GM18873 (cell line): Measurements from ENCODE around the gene CTPS1.

Experiments
- ATAC-seq: cut with Tn5 transposase; IDR thresholded peaks from one replicate; pipeline ENCODE4 v1.9.1; 2021; ENCODE audit warnings: mild to moderate bottlenecking, moderate library complexity, moderate number of reproducible peaks; ENCODE audit not compliant: unreplicated experiment, low FRiP score

CTPS1 gene

DNA sequence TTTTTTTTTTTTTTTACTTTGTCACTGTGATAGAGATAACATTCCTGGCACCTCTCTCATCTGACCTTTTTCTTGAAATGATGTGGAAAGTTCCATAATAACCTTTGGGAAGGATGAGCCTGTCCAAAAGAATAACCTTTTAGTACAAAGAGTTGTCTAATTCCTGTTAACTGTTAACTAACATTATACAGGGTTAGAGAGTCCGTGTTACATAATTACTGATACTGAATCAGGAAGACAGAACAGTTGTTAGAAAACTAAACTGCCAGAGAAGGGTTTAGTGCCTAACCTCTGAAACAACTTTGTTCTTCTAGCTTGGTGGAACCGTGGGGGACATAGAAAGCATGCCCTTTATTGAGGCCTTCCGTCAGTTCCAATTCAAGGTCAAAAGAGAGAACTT is 8.8 kb downstream of the CTPS1 start:
- no peak for ATAC-seq

DNA sequence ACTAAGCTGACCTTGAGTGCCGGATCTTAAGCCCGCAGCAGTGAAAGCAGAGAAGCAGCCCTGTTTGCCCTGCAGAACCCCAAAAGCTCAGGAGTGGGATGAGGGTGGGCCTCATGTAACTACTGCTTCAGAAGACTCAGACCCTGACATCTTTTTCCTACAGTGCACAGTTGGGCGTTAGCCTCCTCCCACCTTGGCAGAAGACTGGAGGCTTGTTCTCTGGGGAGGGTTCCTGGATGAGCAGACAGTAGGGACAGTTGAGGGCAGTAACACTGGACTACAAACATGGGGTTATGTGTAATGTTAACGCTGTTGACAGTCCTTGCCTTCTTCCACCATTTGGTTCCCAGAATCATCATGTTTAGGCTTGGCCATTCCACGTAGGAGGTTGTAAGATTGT is 9.6 kb downstream of the CTPS1 start:
- no peak for ATAC-seq

DNA sequence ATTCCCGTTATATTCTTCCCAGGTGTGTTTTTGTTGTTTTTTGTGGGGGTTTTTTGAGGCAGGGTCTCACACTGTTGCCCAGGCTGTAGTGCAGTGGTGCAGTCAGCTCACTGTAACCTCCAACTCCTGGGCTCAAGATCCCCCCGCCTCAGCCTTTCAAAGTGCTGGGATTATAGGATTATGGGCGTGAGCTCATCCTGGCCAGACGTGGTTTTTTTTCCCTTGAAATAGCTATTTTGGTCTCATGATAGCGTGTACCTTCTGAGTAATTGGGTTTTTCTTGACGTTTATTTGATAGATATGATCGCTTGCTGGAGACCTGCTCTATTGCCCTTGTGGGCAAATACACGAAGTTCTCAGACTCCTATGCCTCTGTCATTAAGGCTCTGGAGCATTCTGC is 17.6 kb downstream of the CTPS1 start:
- no peak for ATAC-seq

DNA sequence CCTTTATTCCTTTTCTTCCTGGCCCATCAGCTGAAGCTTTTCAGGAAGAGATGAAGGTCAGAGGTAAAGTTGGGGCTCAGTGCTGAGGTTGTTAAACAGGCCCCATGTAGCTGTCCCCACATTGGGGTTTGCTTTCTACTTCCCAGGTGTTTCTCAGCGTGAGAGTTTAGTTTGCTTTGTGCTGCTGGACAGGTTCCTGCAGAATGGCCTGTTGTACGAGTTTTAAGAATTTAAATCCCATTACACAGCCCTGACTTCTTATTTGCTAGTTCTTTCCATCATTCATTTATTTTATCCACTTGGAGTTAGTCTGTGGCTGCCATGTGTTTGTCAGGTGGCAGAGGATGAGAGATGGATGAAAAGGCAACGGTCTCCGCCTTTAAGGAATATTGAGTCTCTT is 19.2 kb downstream of the CTPS1 start:
- no peak for ATAC-seq

DNA sequence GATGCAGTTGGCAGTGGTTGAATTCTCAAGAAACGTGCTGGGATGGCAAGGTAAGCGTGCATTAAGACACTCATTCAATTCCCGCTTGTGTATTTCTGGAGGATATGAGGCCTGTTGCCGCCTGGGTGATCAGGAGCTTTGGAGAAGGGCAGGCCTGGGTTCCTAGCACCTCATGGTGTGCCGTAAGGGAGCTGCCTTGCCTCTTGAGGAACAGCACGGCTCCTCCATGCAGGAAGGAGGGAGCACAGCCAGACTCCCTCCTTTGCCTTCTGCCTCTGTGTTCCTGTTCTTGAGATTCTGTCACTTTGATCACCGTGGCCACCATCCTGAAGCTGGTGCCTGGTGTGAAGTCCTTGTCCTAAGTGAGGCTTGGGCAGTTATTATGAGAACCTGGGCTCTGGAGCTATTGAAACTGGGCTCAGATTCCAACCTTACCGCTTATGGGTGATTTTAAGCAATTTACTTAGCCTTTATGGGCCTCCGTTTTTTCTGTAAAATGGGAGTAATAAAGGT is 23.7 kb downstream of the CTPS1 start:
- ATAC-seq = no peak

DNA sequence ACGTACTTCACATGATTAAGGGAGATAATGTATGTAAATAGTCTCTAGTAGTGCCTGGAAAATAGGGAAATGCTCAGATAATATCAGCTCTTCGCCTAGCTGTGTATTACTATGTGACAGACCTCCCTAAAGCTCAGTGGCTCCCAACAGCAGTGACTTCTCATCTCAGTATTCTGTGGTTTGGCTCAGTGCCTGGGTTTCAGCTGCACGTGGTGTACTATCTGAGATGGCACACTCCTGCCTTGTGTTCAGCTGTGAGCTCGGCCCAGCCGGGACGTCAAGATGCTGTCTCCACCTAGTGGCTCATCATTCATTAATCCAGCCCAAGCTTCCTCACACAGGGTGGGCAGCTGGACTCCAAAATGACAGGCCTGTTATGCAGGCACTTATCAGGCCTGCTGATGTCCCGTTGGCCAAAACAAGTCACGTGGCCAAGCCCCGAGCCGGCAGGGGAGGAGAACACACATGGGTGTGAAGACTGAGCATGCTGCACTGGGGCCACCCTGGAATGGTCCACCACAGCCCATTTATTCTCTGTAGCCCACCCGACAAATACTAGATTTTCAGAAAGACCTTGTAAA is 24.2 kb downstream of the CTPS1 start:
- ATAC-seq = peak; percentile 74

DNA sequence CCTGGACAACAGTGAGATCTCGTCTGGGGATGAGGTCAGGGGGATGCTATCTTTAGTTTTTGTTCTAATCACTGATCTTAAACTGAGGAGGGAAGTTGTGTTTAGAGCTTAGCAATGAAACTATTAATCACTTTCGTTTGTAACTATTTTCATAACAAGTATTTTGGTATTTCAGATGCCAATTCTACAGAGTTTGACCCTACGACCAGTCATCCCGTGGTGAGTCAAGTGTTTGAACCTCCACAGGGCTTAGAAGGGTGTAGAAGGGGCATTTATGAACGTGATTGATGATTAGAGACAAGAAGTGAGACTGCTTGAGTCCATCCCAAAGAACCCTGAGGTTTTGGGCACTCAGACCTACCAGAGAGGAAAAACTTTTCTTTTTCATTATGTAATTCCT is 26.4 kb downstream of the CTPS1 start:
- no peak for ATAC-seq

DNA sequence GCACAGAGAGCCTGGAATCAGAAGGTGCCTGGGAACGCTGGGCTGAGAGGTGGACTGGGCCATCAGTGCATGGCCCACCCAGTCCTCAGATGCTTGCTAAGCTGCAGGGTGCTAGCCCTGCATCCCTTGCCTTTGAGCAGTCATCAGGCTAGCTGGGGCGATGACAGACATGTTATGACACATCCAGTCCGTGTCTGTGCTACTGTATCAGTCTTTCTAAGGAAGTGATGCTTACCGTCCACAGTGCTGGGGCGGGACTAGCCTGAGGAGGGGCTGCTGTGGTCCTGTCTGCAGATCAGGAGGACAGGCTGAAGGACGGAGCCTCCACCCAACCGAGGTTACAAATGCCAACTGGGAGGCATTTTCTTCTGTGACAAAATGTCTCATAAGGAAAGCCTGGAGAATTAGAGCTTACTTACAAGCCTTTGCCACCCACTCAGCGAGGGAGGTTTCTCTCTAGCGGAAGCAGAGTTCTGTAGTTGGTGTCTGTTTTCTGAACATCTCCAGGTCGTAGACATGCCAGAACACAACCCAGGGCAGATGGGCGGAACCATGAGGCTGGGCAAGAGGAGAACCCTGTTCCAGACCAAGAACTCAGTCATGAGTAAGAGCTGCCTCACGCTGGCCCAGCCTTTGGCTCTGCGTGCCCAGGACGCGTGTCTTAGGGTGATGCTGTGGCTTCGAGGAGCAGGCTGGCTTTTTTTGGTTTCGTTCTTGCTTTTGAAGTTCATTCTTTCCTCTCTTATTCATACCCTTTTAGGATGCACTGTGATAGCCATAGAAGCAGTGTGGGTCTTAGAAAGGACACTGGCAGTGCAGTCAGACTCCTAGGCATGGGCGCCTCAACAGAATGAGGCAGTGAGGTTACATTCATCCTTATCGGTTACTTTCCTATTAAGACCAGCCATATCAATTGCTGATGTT is 27.7 kb downstream of the CTPS1 start:
- ATAC-seq = no peak

DNA sequence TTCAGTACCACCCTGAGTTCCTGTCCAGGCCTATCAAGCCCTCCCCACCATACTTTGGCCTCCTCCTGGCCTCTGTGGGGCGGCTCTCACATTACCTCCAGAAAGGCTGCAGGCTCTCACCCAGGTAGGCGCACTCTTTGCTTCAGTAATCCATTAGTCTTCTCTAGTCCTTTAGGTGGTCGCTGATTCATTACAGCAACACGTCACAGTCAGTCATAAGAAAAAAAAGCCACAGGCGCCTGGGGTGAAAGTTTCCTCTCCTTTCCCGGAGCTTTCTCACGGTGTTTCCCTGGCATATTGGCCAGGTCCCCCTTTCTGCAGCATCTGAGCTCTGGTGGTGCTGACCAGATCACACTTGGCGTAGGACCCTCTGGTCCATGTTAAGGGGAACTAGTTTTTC is 30.0 kb downstream of the CTPS1 start:
- no peak for ATAC-seq

DNA sequence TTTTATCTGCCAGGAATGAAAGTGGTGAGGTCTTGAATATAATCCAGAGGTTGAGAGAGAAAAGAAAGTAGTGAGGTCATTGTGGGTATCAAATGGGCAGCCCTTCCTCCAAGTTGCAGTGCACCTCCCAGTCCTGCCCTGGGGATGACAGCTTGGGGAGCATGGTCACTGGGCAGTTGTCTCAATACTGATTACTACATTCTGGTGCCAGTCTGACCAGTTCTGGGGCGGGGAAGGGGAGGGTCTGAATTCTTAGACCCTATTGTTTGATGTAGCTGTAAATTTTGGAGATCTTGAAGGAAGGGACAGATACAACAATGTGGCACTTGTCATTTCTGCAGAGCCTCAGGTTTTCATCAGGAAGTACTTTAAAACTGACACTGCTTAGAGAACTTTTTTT is 30.8 kb downstream of the CTPS1 start:
- no peak for ATAC-seq

DNA sequence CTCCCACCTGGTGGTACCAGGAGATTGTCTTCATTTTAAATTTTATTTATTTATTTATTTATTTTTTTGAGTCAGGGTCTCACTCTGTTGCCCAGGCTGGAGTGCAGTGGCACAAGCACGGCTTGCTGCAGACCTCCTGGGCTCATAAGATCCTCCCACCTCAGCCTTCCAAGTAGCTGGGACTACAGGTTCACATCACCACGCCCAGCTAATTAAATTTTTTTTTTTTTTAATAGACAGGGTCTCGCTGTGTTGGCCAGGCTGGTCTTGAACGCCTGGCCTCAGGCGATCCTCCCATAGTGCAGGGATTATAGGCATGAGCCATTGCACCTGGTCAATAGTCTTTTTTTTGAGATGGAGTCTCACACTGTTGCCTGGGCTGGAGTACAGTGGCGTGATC is 33.5 kb downstream of the CTPS1 start:
- ATAC-seq = no peak

DNA sequence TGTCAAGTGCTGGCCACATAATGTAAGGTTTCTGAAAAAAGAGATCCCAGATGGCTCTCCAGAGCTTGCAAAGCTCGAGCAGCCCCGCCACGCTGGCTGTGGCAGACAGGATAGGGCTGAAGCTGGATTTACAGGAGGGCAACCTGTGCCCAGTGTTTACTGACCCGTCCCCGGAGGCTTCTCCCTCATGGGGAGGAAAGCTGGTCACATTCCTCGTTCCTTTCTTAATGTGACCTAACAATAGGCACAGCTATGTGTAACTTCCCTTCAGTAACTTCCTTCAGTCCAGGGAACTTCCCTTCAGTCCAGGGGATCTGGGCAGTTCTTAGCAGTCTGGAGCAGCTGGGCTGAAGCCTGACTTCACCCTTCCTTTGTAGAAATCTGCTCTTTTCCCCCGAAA is 34.3 kb downstream of the CTPS1 start:
- ATAC-seq = no peak

DNA sequence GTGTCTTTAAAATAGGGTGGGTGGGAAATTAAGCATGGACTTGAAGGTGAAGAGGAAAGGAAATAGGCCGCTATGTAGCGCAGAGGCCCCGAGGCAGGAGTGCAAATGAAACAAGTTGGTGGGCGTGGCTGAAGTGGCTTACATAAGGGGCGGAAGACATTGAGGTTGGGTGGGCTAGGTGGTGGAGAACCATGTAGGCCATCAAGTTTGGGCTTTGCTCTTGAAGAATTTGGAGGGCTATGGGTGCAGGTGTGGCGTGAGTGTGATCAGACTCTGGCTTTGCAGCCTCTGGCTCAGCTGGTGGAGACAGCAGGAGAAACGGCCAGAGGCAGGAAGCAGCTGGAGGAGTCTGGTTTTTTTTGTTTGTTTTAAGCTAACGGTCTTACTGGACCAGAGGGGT is 35.4 kb downstream of the CTPS1 start:
- ATAC-seq = no peak

DNA sequence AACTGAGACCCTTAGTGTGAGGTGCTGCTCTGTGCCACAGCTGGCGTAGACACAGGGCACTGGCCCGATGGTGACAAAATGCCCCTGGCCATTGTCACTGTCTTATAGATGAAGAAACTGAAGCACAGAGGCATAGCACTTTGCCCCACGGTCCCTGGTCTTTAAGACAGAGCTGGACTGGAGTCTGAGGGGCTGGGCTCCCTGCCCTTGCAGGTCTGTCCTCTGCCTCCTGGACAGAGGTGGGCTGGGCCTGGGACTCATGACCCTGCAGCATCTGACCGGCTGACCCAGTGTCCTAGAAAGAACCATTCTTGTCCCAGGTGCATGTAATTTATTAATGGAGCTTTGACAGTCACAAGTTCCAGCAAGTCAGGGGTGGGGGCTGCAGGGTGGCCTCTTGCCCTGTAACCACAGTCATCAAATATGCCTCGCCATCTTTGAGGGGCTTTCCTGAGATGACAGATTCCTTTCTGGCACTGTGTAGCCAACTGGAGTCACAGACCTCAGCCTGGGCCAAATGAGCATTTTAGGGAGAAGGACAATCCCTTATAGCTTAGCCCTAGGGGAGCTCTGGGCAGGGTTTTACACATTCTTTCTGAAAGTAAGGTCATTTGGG is 35.9 kb downstream of the CTPS1 start:
- no peak for ATAC-seq

DNA sequence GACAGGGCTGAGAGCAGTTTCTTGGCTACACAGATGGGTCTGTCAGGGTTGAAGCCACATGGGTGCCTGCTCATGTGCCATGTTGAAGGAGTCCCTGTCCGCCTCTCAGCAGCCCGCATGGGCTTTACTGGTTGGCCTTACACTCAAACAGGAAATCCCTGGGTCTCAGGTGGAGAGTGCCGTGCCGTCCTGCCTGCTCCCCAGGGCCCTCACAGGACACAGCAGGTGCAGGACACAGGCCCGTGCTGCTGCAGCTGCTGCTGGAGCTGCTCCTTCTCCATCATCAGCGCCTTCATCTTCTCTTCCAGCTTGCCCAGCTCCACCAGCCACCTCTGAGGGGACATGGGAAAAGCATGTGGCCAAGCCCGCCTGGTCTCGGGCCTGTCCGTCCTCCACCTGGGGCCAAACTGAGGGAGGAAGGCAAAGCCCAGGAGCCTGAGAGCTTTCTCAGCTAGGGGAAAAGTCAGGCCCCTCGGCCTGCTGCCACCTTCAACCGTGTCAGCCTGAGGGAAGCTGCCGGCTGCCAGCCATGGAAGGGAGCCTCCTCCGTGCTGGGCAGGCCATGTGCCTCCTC is 36.5 kb downstream of the CTPS1 start:
- no peak for ATAC-seq

DNA sequence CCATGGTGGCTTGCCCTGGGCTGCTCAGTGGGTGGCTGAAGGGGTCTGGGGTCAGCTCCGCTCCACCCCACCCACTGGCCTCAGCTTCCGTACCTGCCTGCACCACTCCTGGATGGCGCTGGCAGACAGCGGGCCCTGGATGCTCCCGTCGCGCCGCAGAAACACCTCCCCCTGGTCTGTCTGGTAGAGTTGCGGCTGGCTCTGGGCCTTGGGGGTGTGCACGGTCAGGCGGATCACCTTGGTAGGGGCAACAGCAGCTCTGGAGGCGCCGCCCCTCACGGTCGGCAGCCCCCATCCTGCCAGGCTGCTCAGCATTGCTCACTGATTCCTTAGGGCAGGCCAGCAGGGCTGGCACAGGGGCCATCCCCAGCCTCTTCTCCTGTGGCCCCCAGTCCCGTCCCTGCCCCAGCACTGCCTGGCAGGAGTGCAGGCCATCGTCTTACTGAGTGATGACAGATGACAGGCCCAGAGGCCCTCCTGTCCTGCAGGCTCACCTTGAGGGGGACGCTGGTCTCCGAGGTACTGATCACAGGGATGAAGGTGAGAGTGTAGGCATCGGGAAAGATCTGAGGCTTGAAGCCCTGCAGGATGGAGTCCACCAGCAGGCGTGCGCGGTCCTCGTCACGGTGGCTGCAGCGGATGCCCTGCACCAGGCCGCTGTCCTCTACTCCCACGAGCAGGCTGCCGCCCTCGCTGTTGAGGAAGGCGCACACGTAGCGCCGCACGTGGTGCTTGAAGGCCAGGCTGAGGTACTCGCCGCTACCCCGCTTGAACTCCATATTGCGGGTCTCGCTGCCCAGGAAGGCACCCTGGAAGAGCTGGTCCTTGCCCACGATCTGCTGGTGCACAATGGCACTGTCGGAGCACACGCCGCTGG is 37.9 kb downstream of the CTPS1 start:
- ATAC-seq = no peak

DNA sequence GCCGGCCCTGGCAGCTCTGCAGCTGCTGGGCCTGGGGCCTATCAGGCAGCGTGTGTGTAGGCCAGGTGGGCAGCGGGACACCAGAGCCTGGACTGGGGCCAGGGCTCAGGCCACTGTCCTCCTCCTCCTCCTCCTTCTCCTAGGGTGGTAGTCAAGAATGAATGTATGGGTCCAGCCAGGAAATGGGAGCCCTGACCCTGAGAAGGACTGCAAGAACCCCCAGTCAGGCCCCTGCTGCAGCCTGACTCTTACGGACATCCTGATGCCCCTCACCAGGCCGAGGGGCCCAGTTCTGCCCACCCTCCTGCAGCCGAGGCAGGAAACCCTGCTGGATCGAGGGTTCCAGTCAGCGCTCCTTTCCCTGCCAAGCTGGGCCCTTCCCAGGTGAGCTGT is 38.5 kb downstream of the CTPS1 start:
- ATAC-seq = no peak

DNA sequence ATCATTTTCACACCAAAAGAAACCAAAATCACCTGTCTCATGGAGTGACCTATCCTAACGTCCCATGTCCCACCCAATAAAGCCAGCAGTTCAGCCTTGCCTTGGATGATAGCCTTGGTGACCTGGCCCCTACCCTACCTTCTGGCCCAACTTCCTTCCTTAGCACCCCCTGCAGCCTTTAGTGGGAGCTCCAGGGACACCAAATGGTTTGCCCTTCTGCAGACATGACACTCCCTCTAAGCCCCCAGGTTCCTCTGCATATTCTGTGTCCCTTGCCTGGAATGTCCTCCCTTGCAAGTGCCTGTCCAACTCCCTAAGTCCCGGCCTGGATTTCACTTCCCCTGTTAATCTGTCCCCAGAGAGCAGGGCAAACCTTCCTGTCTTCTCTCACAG is 39.9 kb downstream of the CTPS1 start:
- no peak for ATAC-seq

DNA sequence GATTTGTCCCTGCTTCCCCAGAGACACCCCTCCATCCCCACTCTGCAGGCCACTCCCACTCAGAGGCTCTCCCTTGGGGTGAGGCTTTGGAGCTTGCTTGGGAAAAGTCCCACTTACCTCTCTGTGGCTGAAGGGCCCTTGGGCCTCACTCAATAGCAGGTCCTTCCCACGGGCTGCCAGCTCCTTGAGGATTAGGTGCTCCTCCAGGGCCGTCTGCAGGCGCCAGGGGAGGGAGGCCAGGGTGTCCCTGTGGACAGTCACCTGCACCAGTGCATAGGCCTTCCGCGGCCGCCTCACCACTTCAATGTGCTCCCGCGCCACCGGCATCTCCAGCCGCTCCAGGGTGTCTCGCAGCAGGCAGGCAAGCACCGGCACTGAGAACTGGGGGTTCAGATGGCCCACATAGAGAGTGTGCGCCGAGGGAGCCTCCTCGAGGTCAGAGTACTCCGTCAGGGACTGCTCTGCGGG is 40.6 kb downstream of the CTPS1 start:
- no peak for ATAC-seq

DNA sequence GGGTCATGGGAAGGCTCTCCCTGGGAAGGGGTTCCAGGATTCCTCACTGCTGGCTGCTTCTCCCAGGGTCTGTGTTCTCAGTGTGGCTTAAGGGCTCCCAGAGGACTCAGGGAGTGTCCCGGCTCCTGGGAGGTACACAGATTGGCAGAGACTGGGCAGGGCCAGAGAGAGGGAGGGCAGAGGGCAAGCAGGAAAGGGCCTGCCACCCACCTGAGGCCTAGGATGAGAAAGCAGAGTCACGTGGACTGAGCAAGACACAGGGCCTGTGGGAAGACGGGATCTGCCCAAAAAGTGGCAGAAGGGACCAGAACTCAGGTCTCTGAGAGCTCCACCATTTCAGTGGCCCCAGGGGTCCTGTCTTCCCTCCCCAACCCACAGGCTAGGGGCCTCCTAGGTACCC is 41.2 kb downstream of the CTPS1 start:
- no peak for ATAC-seq
